Activated CD4-positive, alpha-beta T cell treated with anti-CD3 and anti-CD28 coated beads for 36 hours (primary cell): ENCODE results near the gene TPPP. TPM values are rescaled to one million over a fixed set of nuclear protein-coding genes. Genes with fewer than 3 reads are reported as not detected.

ENCODE experiments used
- ATAC-seq: fragments of 200-7000 bp; cut with Tn5 transposase; one replicate; pipeline ENCODE4 v1.10.0; 2021; ENCODE audit warnings: mild to moderate bottlenecking, moderate library complexity
- CTCF ChIA-PET: fragments of 350-600 bp; sonication (Branson Sonifier 250); formaldehyde crosslinking; loops from one replicate; lab custom pipeline; 2021; ENCODE audit warnings: antibody characterized with exemption; lab: Charles Lee
- POLR2A ChIA-PET: fragments of 350-600 bp; sonication (Branson Sonifier 250); formaldehyde crosslinking; loops from one replicate; lab custom pipeline; 2021; ENCODE audit warnings: antibody characterized with exemption, inconsistent platforms; lab: Charles Lee
- DNase-seq: peaks from one replicate; pipeline ENCODE4 v3.0.0-alpha.2; 2020
- H3K27ac Mint-ChIP-seq: one replicate; pipeline ENCODE4 v1.8.0; 2021; ENCODE audit warnings: mixed read lengths
- H3K27me3 Mint-ChIP-seq: one replicate; pipeline ENCODE4 v1.8.0; 2021; ENCODE audit warnings: mixed read lengths
- H3K36me3 Mint-ChIP-seq: one replicate; pipeline ENCODE4 v1.8.0; 2021; ENCODE audit warnings: low read depth, mixed read lengths
- H3K4me1 Mint-ChIP-seq: one replicate; pipeline ENCODE4 v1.8.0; 2021; ENCODE audit warnings: mixed read lengths
- H3K4me3 Mint-ChIP-seq: one replicate; pipeline ENCODE4 v1.8.0; 2021; ENCODE audit warnings: mild to moderate bottlenecking, moderate library complexity, mixed read lengths
- H3K9me3 Mint-ChIP-seq: one replicate; pipeline ENCODE4 v1.8.0; 2021; ENCODE audit warnings: low read depth, mixed read lengths
- intact Hi-C, 2 experiments: fragments of 100-400 bp; cut with DNase I in 1 of 2; cut with micrococcal nuclease in 1 of 2; formaldehyde crosslinking; loops; one replicate each; pipeline versions ENCODE4 v1.14.2 to v1.15.1; 2022 to 2024; cut with DNase I, micrococcal nuclease
- total RNA-seq, 2 experiments: library from RNA; stranded (reverse); gene quantifications; one replicate each; pipeline ENCODE4 v1.2.3, GENCODE V29; 2021

TPPP gene
- total RNA-seq, 2 experiments from 2014 or later = 0.21 TPM

GRCh38 chr5:647727-648126, 45.4 kb downstream of the TPPP start:
- DNase-seq (no peak), ATAC-seq (no peak)
- ChIA-PET CTCF (no interaction called here), POLR2A (no interaction called here)
- H3K4me3 Mint-ChIP-seq = no peak overlapping the region
- H3K27me3 Mint-ChIP-seq = no peaks in the 10 kb centered on the region
- no peaks in the 10 kb centered on the region for H3K9me3 Mint-ChIP-seq
- peaks cover 26% of the 10 kb centered on the region for H3K36me3 Mint-ChIP-seq
- intact Hi-C loops = no loop called here
- H3K27ac Mint-ChIP-seq = no peak overlapping the region
- no peaks in the 10 kb centered on the region for H3K4me1 Mint-ChIP-seq

- no peak overlapping the region for H3K27ac Mint-ChIP-seq
- intact Hi-C loops = no loop called here
- DNase-seq (no peak), ATAC-seq (no peak)
- POLR2A ChIA-PET = no interaction called here
- no peak overlapping the region for H3K4me3 Mint-ChIP-seq
- CTCF ChIA-PET = no interaction called here
- peaks cover 26% of the 10 kb centered on the region for H3K36me3 Mint-ChIP-seq
- no peaks in the 10 kb centered on the region for H3K4me1 Mint-ChIP-seq
- H3K27me3 Mint-ChIP-seq = no peaks in the 10 kb centered on the region
- H3K9me3 Mint-ChIP-seq = no peaks in the 10 kb centered on the region
Measured at GRCh38 chr5:647311-647710, 45.8 kb downstream of the TPPP start.

- ChIA-PET CTCF (no interaction called here), POLR2A (no interaction called here)
- ATAC-seq (no peak), DNase-seq (no peak)
- Mint-ChIP-seq H3K27me3 (no peaks in the 10 kb centered on the region), H3K4me3 (no peak overlapping the region), H3K36me3 (peaks cover 26% of the 10 kb centered on the region), H3K9me3 (no peaks in the 10 kb centered on the region), H3K4me1 (no peaks in the 10 kb centered on the region), H3K27ac (no peak overlapping the region)
- intact Hi-C loops = no loop called here
Measured at GRCh38 chr5:646396-647201, 46.6 kb downstream of the TPPP start.

GRCh38 chr5:645421-645820, 47.7 kb downstream of the TPPP start:
- Mint-ChIP-seq H3K9me3 (no peaks in the 10 kb centered on the region), H3K36me3 (peaks cover 33% of the 10 kb centered on the region), H3K4me1 (no peaks in the 10 kb centered on the region), H3K27ac (no peak overlapping the region), H3K27me3 (no peaks in the 10 kb centered on the region), H3K4me3 (no peak overlapping the region)
- DNase-seq = no peak
- ATAC-seq = no peak
- CTCF ChIA-PET = no interaction called here
- intact Hi-C loops = no loop called here
- POLR2A ChIA-PET = no interaction called here

- no peak overlapping the region for H3K27ac Mint-ChIP-seq
Measured at GRCh38 chr5:644971-645370, 48.2 kb downstream of the TPPP start.

GRCh38 chr5:644509-644908, 48.6 kb downstream of the TPPP start:
- H3K36me3 Mint-ChIP-seq = peaks cover 37% of the 10 kb centered on the region
- DNase-seq (no peak), ATAC-seq (no peak)
- ChIA-PET CTCF (no interaction called here), POLR2A (no interaction called here)
- H3K27ac Mint-ChIP-seq = no peak overlapping the region
- H3K27me3 Mint-ChIP-seq = no peaks in the 10 kb centered on the region
- H3K4me1 Mint-ChIP-seq = no peaks in the 10 kb centered on the region
- no peaks in the 10 kb centered on the region for H3K9me3 Mint-ChIP-seq
- intact Hi-C loops = no loop called here
- no peak overlapping the region for H3K4me3 Mint-ChIP-seq

More at GRCh38 chr5:644971-645370, 48.2 kb downstream of the TPPP start:
- H3K4me1 Mint-ChIP-seq = no peaks in the 10 kb centered on the region
- H3K4me3 Mint-ChIP-seq = no peak overlapping the region
- no peaks in the 10 kb centered on the region for H3K27me3 Mint-ChIP-seq
- CTCF ChIA-PET = no interaction called here
- DNase-seq (no peak), ATAC-seq (no peak)
- intact Hi-C loops = no loop called here
- H3K36me3 Mint-ChIP-seq = peaks cover 37% of the 10 kb centered on the region
- POLR2A ChIA-PET = no interaction called here
- no peaks in the 10 kb centered on the region for H3K9me3 Mint-ChIP-seq

- H3K36me3 Mint-ChIP-seq = peaks cover 38% of the 10 kb centered on the region
- no peak overlapping the region for H3K4me3 Mint-ChIP-seq
- ATAC-seq (no peak), DNase-seq (no peak)
- ChIA-PET CTCF (no interaction called here), POLR2A (no interaction called here)
- H3K27ac Mint-ChIP-seq = no peak overlapping the region
- H3K4me1 Mint-ChIP-seq = no peaks in the 10 kb centered on the region
- H3K9me3 Mint-ChIP-seq = no peaks in the 10 kb centered on the region
- intact Hi-C loops = no loop called here
- H3K27me3 Mint-ChIP-seq = no peaks in the 10 kb centered on the region
Measured at GRCh38 chr5:643811-644271, 49.3 kb downstream of the TPPP start.

- Mint-ChIP-seq H3K9me3 (no peaks in the 10 kb centered on the region), H3K36me3 (peaks cover 38% of the 10 kb centered on the region), H3K27ac (peak overlapping the region; percentile 5), H3K4me3 (no peak overlapping the region), H3K4me1 (no peaks in the 10 kb centered on the region), H3K27me3 (no peaks in the 10 kb centered on the region)
- ChIA-PET POLR2A (no interaction called here), CTCF (no interaction called here)
- ATAC-seq (no peak), DNase-seq (no peak)
- intact Hi-C loops = no loop called here
Measured at GRCh38 chr5:643351-643801, 49.8 kb downstream of the TPPP start.

- DNase-seq = no peak
- H3K27ac Mint-ChIP-seq = no peak overlapping the region
- H3K4me3 Mint-ChIP-seq = no peak overlapping the region
- H3K27me3 Mint-ChIP-seq = no peaks in the 10 kb centered on the region
- no peaks in the 10 kb centered on the region for H3K9me3 Mint-ChIP-seq
- ChIA-PET POLR2A (no interaction called here), CTCF (interaction anchor here (0.6 kb wide), 1 partner anchor 190 kb away, joined by 3 read pairs; no protein-coding TSS in a partner anchor)
- H3K36me3 Mint-ChIP-seq = peaks cover 44% of the 10 kb centered on the region
- no peak for ATAC-seq
- intact Hi-C loops = no loop called here
- H3K4me1 Mint-ChIP-seq = no peaks in the 10 kb centered on the region
Measured at GRCh38 chr5:642481-642880, 50.7 kb downstream of the TPPP start.

- DNase-seq = no peak
- Mint-ChIP-seq H3K4me3 (no peak overlapping the region), H3K27ac (no peak overlapping the region), H3K36me3 (peaks cover 44% of the 10 kb centered on the region), H3K4me1 (no peaks in the 10 kb centered on the region), H3K9me3 (no peaks in the 10 kb centered on the region), H3K27me3 (no peaks in the 10 kb centered on the region)
- ATAC-seq = no peak
- ChIA-PET POLR2A (no interaction called here), CTCF (no interaction called here)
- intact Hi-C loops = no loop called here
Measured at GRCh38 chr5:641331-641765, 51.8 kb downstream of the TPPP start.

- CTCF ChIA-PET = no interaction called here
- no peaks in the 10 kb centered on the region for H3K4me1 Mint-ChIP-seq
- H3K36me3 Mint-ChIP-seq = peaks cover 44% of the 10 kb centered on the region
Measured at GRCh38 chr5:640461-641330, 52.5 kb downstream of the TPPP start.

More at GRCh38 chr5:640461-641330, 52.5 kb downstream of the TPPP start:
- POLR2A ChIA-PET = no interaction called here
- intact Hi-C loops = no loop called here
- no peaks in the 10 kb centered on the region for H3K27me3 Mint-ChIP-seq
- no peak for DNase-seq
- no peaks in the 10 kb centered on the region for H3K9me3 Mint-ChIP-seq
- no peak overlapping the region for H3K27ac Mint-ChIP-seq
- ATAC-seq = no peak
- H3K4me3 Mint-ChIP-seq = no peak overlapping the region
